GM12874 (cell line): ENCODE measurements around the gene EPS15.

Experiments
- TF ChIP-seq, protein P1 (sequence below): IDR thresholded peaks from 2 replicates; pipeline ENCODE4 v1.5.1; 2011; ENCODE audit warnings: low read depth, mild to moderate bottlenecking, control low read depth, low read length, moderate library complexity; ENCODE audit not compliant: insufficient read depth

The EPS15 gene

DNA sequence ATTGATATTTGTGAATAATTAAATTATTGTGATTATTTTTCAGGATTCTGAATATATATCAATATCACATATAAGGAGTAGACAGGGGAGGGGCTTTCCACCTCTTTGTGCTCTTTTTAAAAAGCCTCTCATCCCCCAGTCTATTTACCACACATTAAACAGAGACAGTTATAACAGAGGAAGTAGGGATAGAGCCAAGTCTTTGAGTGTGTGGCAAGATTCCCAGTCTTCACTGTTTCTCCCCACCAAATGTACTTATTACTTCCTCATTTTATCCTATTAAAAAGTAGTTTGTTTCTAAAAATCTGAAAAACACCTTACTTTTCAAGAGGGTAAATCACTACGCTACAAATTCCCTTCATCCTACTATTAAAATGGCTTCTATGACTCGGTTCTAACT is 46.7 kb downstream of the EPS15 start:
- TF ChIP-seq, protein P1, sequence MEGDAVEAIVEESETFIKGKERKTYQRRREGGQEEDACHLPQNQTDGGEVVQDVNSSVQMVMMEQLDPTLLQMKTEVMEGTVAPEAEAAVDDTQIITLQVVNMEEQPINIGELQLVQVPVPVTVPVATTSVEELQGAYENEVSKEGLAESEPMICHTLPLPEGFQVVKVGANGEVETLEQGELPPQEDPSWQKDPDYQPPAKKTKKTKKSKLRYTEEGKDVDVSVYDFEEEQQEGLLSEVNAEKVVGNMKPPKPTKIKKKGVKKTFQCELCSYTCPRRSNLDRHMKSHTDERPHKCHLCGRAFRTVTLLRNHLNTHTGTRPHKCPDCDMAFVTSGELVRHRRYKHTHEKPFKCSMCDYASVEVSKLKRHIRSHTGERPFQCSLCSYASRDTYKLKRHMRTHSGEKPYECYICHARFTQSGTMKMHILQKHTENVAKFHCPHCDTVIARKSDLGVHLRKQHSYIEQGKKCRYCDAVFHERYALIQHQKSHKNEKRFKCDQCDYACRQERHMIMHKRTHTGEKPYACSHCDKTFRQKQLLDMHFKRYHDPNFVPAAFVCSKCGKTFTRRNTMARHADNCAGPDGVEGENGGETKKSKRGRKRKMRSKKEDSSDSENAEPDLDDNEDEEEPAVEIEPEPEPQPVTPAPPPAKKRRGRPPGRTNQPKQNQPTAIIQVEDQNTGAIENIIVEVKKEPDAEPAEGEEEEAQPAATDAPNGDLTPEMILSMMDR, result no peak

DNA sequence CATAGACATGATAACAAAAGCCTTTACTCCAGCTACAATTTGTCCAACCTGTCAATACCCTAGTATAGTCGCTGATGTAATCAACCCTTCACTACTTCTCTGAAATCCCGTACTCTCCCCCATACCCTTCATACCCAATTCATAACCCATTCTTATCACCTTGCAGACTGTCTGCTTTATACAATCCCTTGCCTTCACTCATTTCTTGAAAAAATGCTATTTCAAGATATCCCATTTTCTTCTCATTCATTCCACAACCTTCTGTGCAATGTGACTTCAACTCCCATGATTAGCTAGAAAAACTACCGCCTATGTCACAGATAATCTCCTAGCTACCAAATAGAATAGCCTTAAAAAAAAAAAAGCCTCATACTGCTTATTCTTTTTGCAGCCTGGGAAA is 49.5 kb downstream of the EPS15 start:
- TF ChIP-seq, protein P1, result no peak

DNA sequence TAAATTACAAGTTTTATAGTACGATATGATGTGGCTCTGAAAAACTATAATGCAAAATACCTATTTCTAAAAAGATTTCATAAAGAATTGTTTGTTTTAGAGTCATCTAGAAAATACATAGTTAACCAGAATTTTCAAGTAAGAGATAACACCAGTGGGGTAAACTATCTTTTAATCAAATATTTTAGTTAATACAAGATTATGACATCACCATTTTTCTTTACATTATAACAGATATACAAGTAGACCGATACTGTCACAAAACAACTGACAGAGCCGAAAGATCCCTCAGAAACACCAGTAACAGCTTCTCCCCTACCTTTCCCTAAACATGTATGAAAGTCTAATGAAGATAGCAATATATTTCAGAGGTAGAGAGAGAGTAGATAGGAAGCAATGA is 54.2 kb downstream of the EPS15 start:
- TF ChIP-seq, protein P1, result no peak

DNA sequence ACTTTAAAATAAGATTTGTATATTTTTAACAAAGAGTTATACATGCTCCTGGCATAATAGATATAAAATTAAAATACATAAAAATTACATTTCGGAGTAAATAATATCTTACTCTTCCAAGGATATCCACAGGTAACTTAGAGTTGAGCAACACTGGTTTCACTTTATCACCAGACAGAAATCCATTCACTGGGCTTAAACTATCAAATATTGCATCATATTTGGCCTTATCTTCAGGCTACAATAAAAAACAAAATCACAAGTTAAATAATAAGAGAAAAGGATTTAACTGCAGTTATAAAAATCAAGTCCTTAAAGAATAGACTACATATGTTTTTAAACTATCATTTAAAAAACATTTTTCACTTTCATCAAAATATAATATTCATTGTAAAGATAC is 55.5 kb downstream of the EPS15 start:
- TF ChIP-seq, protein P1, result no peak

DNA sequence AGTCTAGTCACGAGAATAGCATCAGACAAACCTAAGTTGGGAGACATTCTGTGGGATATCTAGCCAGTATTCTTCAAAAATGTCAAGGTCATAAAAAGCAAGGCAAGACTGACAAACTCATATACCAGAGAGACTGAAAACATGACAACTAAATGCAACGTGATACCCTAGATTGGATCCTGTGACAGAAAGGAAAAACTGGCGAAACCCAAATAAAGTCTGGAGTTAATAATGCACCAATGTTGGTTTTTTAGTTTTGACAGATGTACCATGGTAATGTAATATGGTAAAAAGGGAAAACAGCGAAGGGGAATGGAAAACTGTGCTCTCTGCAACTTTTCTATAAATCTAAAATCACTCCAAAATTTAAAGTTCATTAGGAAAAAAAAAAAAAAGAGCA is 64.5 kb downstream of the EPS15 start:
- TF ChIP-seq, protein P1, result no peak

DNA sequence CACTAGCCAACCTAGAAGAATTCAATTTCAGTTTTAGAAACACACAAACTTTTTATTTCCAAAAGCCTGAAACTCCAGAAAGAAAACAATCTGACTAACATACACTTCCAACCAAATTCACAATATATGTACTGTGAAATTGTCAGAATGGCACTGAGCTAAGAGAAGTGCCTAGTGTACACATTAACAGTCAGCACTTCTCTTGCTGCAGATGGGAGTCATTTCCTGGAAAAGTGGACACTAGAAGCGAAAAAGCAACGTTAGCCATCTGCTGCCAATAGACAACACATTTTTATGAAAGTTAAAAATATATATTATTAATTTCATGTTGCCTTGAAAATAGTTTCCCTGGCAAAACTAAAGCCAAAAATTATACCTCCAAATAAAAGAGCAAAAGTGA is 66.1 kb downstream of the EPS15 start:
- TF ChIP-seq, protein P1, result no peak

DNA sequence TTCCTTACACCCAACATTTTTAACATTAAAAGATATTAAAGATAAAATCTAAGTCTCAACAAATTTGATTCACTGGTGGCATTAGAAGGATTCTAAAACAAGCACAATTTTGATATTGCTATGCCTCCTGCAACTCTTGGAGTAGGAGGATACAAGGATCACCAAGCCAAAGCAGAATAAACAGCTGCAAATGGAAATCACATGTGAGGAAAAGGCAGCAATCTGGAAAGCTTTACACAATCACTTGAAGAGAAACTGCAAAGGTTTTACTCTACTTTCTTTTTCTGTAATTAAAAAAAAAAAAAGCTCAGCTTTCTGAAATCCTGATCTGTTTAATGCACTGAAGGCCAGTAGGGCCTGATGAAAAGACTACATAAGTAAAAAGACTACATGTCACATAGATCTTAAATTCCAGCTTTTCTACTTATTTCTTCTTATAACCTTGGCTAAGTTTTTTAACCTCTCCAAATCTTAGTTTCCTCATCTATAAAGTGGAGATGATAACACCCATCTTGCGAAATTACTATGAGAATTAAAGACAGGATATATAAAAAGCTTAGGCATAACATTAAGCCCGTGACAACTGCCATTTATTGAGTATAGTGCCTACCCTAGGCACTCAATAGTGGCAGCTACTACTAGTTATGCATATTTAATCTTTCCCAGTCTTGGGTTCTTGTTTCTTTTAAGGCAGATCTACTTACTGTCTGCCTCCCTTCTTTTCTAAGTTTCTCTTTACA is 73.5 kb downstream of the EPS15 start:
- TF ChIP-seq, protein P1, result no peak
